Raji (cell line): ENCODE data around the gene NINL.

ENCODE experiments used
- POLR2A ChIP-seq: IDR thresholded peaks from 2 replicates; pipeline ENCODE4 v1.6.1; 2011; ENCODE audit warnings: low read depth, low read length, control low read depth; ENCODE audit not compliant: insufficient read depth

NINL gene

GRCh38 chr20:25487306-25487705 lies 98.0 kb downstream of the NINL start:
- no peak for TF ChIP-seq POLR2A

- TF ChIP-seq POLR2A, result no peak
Measured at GRCh38 chr20:25486377-25486776, 99.0 kb downstream of the NINL start.

- no peak for TF ChIP-seq POLR2A
Measured at GRCh38 chr20:25485872-25486271, 99.5 kb downstream of the NINL start.

GRCh38 chr20:25484911-25485511 lies 100.3 kb downstream of the NINL start:
- no peak for TF ChIP-seq POLR2A

GRCh38 chr20:25484224-25484846 lies 101.0 kb downstream of the NINL start:
- no peak for TF ChIP-seq POLR2A

GRCh38 chr20:25483431-25484132 lies 101.7 kb downstream of the NINL start:
- no peak for TF ChIP-seq POLR2A

GRCh38 chr20:25481918-25482253 lies 103.4 kb downstream of the NINL start:
- TF ChIP-seq POLR2A, result no peak

GRCh38 chr20:25481235-25481917 lies 104.0 kb downstream of the NINL start:
- TF ChIP-seq POLR2A, result no peak

- TF ChIP-seq POLR2A, result no peak
Measured at GRCh38 chr20:25480797-25481196, 104.5 kb downstream of the NINL start.

- TF ChIP-seq POLR2A, result no peak
Measured at GRCh38 chr20:25480156-25480555, 105.2 kb downstream of the NINL start.

GRCh38 chr20:25479638-25480037 lies 105.7 kb downstream of the NINL start:
- no peak for TF ChIP-seq POLR2A

GRCh38 chr20:25478889-25479568 lies 106.3 kb downstream of the NINL start:
- no peak for TF ChIP-seq POLR2A

GRCh38 chr20:25477014-25477882 lies 108.1 kb downstream of the NINL start:
- no peak for TF ChIP-seq POLR2A
